HEK293 (cell line): ENCODE data around the gene REEP6.
A peak's percentile ranks its signal among the peaks of the same experiment; 100 is the strongest.

Source experiments
- GLI2 ChIP-seq: fragments of 450-650 bp; formaldehyde crosslinking; IDR thresholded peaks from 2 replicates; pipeline ENCODE4; 2017; ENCODE audit warnings: missing biosample characterization, missing genetic modification characterization, low read depth, borderline replicate concordance
- HIC1 ChIP-seq: fragments of 450-650 bp; formaldehyde crosslinking; IDR thresholded peaks from 2 replicates; pipeline ENCODE4 v1.5.1; 2016; ENCODE audit warnings: missing biosample characterization, missing genetic modification characterization
- INSM2 ChIP-seq: fragments of 450-650 bp; formaldehyde crosslinking; IDR thresholded peaks from 2 replicates; pipeline ENCODE4 v1.5.1; 2016; ENCODE audit warnings: missing biosample characterization, missing genetic modification characterization
- OVOL3 ChIP-seq: fragments of 450-650 bp; formaldehyde crosslinking; IDR thresholded peaks from 2 replicates; pipeline ENCODE4 v1.5.1; 2016; ENCODE audit warnings: missing biosample characterization, missing genetic modification characterization
- PATZ1 ChIP-seq: fragments of 450-650 bp; formaldehyde crosslinking; IDR thresholded peaks from 2 replicates; pipeline ENCODE4 v1.5.1; 2016; ENCODE audit warnings: missing biosample characterization, missing genetic modification characterization
- SALL2 ChIP-seq: fragments of 450-650 bp; formaldehyde crosslinking; IDR thresholded peaks from 2 replicates; pipeline ENCODE4 v1.5.0; 2017; ENCODE audit warnings: missing biosample characterization, mild to moderate bottlenecking, missing genetic modification characterization, borderline replicate concordance
- ZBTB49 ChIP-seq: fragments of 450-650 bp; formaldehyde crosslinking; IDR thresholded peaks from 2 replicates; pipeline ENCODE4 v1.5.1; 2016; ENCODE audit warnings: missing biosample characterization, missing genetic modification characterization, low read depth
- ZNF148 ChIP-seq: fragments of 450-650 bp; formaldehyde crosslinking; IDR thresholded peaks from 2 replicates; pipeline ENCODE4 v1.5.0; 2017; ENCODE audit warnings: missing biosample characterization, missing genetic modification characterization, borderline replicate concordance
- ZNF175 ChIP-seq: fragments of 450-650 bp; formaldehyde crosslinking; IDR thresholded peaks from 2 replicates; pipeline ENCODE4 v1.5.1; 2016; ENCODE audit warnings: missing biosample characterization, missing genetic modification characterization
- ZNF239 ChIP-seq: fragments of 450-650 bp; formaldehyde crosslinking; IDR thresholded peaks from 2 replicates; pipeline ENCODE4 v1.5.1; 2016; ENCODE audit warnings: missing biosample characterization, missing genetic modification characterization
- ZNF26 ChIP-seq: fragments of 450-650 bp; formaldehyde crosslinking; IDR thresholded peaks from 2 replicates; pipeline ENCODE4 v1.5.1; 2016; ENCODE audit warnings: missing biosample characterization, missing genetic modification characterization
- ZNF426 ChIP-seq: fragments of 450-650 bp; formaldehyde crosslinking; IDR thresholded peaks from 2 replicates; pipeline ENCODE4 v1.5.1; 2017; ENCODE audit warnings: missing biosample characterization, missing genetic modification characterization, mild to moderate bottlenecking, inconsistent platforms, moderate library complexity
- ZNF513 ChIP-seq: fragments of 450-650 bp; IDR thresholded peaks from 2 replicates; pipeline ENCODE4 v1.5.1; 2018; ENCODE audit warnings: missing biosample characterization, missing genetic modification characterization
- ZNF521 ChIP-seq: fragments of 450-650 bp; formaldehyde crosslinking; IDR thresholded peaks from 2 replicates; pipeline ENCODE4 v1.5.1; 2017; ENCODE audit warnings: missing biosample characterization, mild to moderate bottlenecking, missing genetic modification characterization
- ZNF529 ChIP-seq: fragments of 450-650 bp; formaldehyde crosslinking; IDR thresholded peaks from 2 replicates; pipeline ENCODE4 v1.5.1; 2017; ENCODE audit warnings: missing genetic modification characterization, missing biosample characterization; ENCODE audit not compliant: insufficient replicate concordance
- ZNF610 ChIP-seq: fragments of 450-650 bp; formaldehyde crosslinking; IDR thresholded peaks from 2 replicates; pipeline ENCODE4 v1.5.1; 2016; ENCODE audit warnings: missing biosample characterization, missing genetic modification characterization, borderline replicate concordance
- ZNF692 ChIP-seq: fragments of 450-650 bp; formaldehyde crosslinking; IDR thresholded peaks from 2 replicates; pipeline ENCODE4 v1.5.1; 2016; ENCODE audit warnings: missing biosample characterization, missing genetic modification characterization

REEP6 gene

GRCh38 chr19:1524287-1524971 lies 33.4 kb downstream of the REEP6 start (continued):
- TF ChIP-seq PATZ1 (tag by site-specific recombination): peak; percentile 21; the same call in 1 of the 2 replicates
- TF ChIP-seq ZNF426: no peak
- TF ChIP-seq ZNF175 (tag by site-specific recombination): no peak; the same call in 1 of the 2 replicates
- no peak for TF ChIP-seq ZNF26 (tag by site-specific recombination)
- TF ChIP-seq GLI2: no peak
- TF ChIP-seq HIC1 (tag by site-specific recombination): 0 out of 2 replicates have a peak, but pooled peaks have one; percentile 23
- no peak for TF ChIP-seq ZNF692 (tag by site-specific recombination)
- no peak for TF ChIP-seq ZNF513
- TF ChIP-seq SALL2: no peak
- peak; percentile 14; the same call in 1 of the 2 replicates for TF ChIP-seq ZNF239 (tag by site-specific recombination)
- TF ChIP-seq ZBTB49 (tag by site-specific recombination): no peak
- no peak for TF ChIP-seq ZNF529 (tag by site-specific recombination)
- no peak for TF ChIP-seq OVOL3
- TF ChIP-seq ZNF148: no peak
- TF ChIP-seq ZNF610 (tag by site-specific recombination): no peak
- no peak for TF ChIP-seq ZNF521 (tag by site-specific recombination)
- TF ChIP-seq INSM2 (tag by site-specific recombination): peak; percentile 45; the same call in 1 of the 2 replicates
